ENCODE data around the gene PFKL. TPM values are rescaled to one million over a fixed set of nuclear protein-coding genes. Genes with fewer than 3 reads are reported as not detected.

PFKL gene
- polyA plus RNA-seq, 2 donors = 85.7 to 96.4 TPM

DNA sequence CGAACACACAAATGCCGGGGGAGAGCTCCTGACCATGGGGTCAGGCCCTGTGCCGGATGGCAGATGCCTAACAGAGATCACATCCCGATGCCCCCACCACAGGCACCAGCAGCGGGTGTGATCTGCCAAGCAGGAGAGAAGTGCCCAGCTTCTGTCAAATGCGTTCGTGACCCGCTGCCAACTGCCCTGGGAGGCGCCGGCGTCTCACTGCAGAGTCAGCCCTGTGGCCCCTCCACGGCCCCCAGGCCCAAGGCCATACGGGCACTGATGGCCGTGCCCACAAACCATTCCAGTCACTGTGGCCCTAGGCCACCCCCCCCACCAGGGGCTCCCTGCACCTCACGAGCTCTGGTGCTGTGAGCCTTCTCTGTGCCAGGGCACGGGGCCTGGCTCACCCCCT lies 31.4 kb downstream of the PFKL start:
- H3K9me3 ChIP-seq (ENCODE audit: control insufficient read depth in 2 of 2, insufficient read depth in 1 of 2, low read depth in 1 of 2, low read length in 1 of 2) = no peaks in the 10 kb centered on the region
- H3K4me3 ChIP-seq (ENCODE audit: low read depth in 1 of 2, low read length in 2 of 2) = no peak overlapping the region
- peaks cover 0 to 7% of the 10 kb centered on the region in 2 donors for H3K4me1 ChIP-seq (ENCODE audit: control insufficient read depth in 2 of 2, insufficient read depth in 2 of 2, low read length in 1 of 2)
- H3K27ac ChIP-seq (ENCODE audit: low read depth in 2 of 2, low read length in 1 of 2) = no peak overlapping the region
- peaks cover 1 to 24% of the 10 kb centered on the region in 2 donors for H3K36me3 ChIP-seq (ENCODE audit: control insufficient read depth in 2 of 2, insufficient read depth in 2 of 2, low read length in 1 of 2)
- H3K27me3 ChIP-seq (ENCODE audit: control insufficient read depth in 1 of 2, insufficient read depth in 2 of 2, low read length in 2 of 2) = no peaks in the 10 kb centered on the region
- WGBS, 2 donors = 71 to 84% methylated on average over 15 to 16 of the region's 16 CpGs

DNA sequence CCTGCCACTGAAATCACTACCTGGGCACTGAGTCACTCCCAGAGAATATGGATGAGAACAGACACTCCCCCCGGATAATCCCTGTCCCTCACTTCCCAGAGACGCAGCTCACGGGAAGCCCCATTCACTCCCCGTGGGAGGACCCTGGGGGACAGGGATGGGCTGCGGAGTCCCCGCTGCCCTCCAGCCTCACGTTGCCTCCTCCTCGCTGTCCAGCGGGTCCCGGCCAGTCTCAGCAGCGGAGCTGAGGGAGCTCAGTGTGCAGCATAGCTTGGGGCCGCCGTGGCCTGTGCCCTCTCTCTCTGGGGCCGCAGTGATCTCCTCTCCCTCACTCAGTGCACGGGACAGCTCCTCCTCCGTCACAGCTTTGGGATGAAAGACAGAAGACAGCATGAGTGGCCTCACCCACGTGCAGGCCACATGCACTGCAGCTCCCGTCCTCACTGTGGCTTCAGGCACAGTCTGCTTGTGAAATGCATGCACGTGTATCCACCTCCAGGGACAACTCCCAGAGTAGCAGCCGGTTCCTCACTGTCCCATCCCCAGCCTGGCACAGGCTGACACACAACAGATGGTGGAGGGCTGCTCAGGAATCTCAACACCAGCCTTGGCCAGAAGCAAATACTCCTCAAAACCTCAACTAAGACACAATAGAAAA lies 31.9 kb downstream of the PFKL start:
- Histone ChIP-seq H3K27me3 (ENCODE audit: control insufficient read depth in 1 of 2, insufficient read depth in 2 of 2, low read length in 2 of 2) (no peaks in the 10 kb centered on the region), H3K36me3 (ENCODE audit: control insufficient read depth in 2 of 2, insufficient read depth in 2 of 2, low read length in 1 of 2) (peaks cover 4 to 20% of the 10 kb centered on the region in 2 donors), H3K9me3 (ENCODE audit: control insufficient read depth in 2 of 2, insufficient read depth in 1 of 2, low read depth in 1 of 2, low read length in 1 of 2) (no peaks in the 10 kb centered on the region), H3K4me1 (ENCODE audit: control insufficient read depth in 2 of 2, insufficient read depth in 2 of 2, low read length in 1 of 2) (peaks cover 0 to 7% of the 10 kb centered on the region in 2 donors), H3K4me3 (ENCODE audit: low read depth in 1 of 2, low read length in 2 of 2) (no peak overlapping the region), H3K27ac (ENCODE audit: low read depth in 2 of 2, low read length in 1 of 2) (no peak overlapping the region)
- 66 to 67% methylated on average over 20 of the region's 20 CpGs for WGBS, 2 donors

DNA sequence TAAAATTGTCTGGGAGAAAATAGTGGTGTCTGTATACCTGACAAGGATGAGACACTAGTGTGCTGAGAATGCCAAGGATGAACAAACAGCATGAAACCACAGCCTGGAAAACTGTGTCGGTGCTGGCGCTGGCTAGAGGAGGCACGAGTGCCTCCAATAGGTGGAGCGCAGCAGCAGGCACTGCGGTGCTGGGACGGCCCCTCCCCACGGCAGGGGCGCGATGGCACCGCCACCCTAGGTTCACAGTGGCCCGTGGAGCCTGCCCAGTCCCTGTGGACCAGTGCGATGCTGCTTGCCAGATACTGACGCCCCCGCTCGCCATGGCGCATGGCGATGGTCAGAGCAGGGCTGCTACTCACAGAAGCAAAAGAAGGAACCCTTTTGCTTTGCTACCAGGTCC lies 32.5 kb downstream of the PFKL start:
- peaks cover 4 to 14% of the 10 kb centered on the region in 2 donors for H3K36me3 ChIP-seq (ENCODE audit: control insufficient read depth in 2 of 2, insufficient read depth in 2 of 2, low read length in 1 of 2)
- H3K27ac ChIP-seq (ENCODE audit: low read depth in 2 of 2, low read length in 1 of 2) = no peak overlapping the region
- no peak overlapping the region for H3K4me3 ChIP-seq (ENCODE audit: low read depth in 1 of 2, low read length in 2 of 2)
- H3K4me1 ChIP-seq (ENCODE audit: control insufficient read depth in 2 of 2, insufficient read depth in 2 of 2, low read length in 1 of 2) = peaks cover 0 to 7% of the 10 kb centered on the region in 2 donors
- no peaks in the 10 kb centered on the region for H3K9me3 ChIP-seq (ENCODE audit: control insufficient read depth in 2 of 2, insufficient read depth in 1 of 2, low read depth in 1 of 2, low read length in 1 of 2)
- 90 to 92% methylated on average over 17 of the region's 17 CpGs for WGBS, 2 donors
- H3K27me3 ChIP-seq (ENCODE audit: control insufficient read depth in 1 of 2, insufficient read depth in 2 of 2, low read length in 2 of 2) = no peaks in the 10 kb centered on the region

DNA sequence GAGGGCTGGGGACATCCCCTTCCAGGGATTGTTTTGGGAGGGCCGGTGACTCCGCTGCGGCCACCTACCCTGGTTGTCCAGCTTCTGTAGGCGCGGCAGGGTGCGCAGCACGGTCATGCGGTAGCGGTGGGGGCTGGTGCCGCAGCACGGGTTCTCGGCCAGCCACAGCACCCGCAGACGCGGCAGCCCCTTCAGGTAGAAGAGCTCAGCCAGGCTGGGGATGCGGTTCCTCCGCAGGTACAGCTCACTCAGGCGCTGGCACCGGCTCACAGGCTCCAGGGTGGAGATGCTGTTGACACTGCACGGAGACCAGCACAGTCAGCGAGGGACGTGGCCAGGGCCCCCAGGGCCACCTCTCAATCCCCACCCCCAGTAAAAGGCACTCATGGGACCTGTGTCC lies 33.1 kb downstream of the PFKL start:
- Histone ChIP-seq H3K36me3 (ENCODE audit: control insufficient read depth in 2 of 2, insufficient read depth in 2 of 2, low read length in 1 of 2) (peaks cover 4 to 9% of the 10 kb centered on the region in 2 donors), H3K4me1 (ENCODE audit: control insufficient read depth in 2 of 2, insufficient read depth in 2 of 2, low read length in 1 of 2) (peaks cover 0 to 7% of the 10 kb centered on the region in 2 donors), H3K27ac (ENCODE audit: low read depth in 2 of 2, low read length in 1 of 2) (no peak overlapping the region), H3K9me3 (ENCODE audit: control insufficient read depth in 2 of 2, insufficient read depth in 1 of 2, low read depth in 1 of 2, low read length in 1 of 2) (no peaks in the 10 kb centered on the region), H3K4me3 (ENCODE audit: low read depth in 1 of 2, low read length in 2 of 2) (no peak overlapping the region), H3K27me3 (ENCODE audit: control insufficient read depth in 1 of 2, insufficient read depth in 2 of 2, low read length in 2 of 2) (no peaks in the 10 kb centered on the region)
- WGBS, 2 donors = 95 to 96% methylated on average over 22 of the region's 22 CpGs

DNA sequence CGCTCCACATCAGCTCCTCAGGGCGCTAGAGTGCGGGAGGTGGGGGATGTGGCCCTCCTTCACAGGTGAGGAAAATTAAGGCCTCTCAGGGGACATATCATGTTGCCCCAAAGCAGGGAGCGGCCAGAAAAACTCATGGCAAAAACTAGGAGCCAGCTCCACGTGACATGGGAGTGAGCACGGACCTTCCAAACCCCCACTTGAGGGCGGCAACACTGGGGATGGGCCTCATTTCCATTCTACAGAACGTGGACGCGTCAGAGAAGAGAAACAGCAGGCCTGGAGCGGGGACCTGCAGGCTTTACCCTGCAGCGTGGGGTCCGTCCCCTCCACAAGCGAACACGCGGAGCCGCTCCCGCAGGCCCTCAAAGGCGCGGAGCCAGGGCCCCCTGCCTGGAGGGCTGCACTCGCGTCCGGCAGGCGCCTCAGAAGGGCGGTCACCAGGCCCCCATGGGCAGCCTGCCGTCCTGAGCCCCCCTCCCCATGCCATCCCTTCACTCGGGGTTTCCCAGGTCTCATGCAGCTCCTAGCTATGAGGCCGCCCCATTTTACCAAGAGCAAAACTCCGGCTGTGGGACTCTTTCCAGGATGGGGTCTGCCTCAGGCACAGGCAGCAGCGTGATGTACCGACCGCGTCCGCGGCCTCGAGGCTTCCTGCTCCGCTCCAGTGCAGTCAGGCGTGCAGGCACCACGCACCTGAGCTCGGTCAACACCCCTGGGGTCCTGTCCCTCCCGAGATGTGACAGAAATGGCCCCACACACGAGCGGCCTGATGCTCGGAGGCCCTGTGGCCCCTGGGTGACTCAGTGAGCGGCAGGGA lies 33.9 kb downstream of the PFKL start:
- Histone ChIP-seq H3K9me3 (ENCODE audit: control insufficient read depth in 2 of 2, insufficient read depth in 1 of 2, low read depth in 1 of 2, low read length in 1 of 2) (no peaks in the 10 kb centered on the region), H3K36me3 (ENCODE audit: control insufficient read depth in 2 of 2, insufficient read depth in 2 of 2, low read length in 1 of 2) (peaks cover 4 to 6% of the 10 kb centered on the region in 2 donors), H3K4me1 (ENCODE audit: control insufficient read depth in 2 of 2, insufficient read depth in 2 of 2, low read length in 1 of 2) (peaks cover 0 to 11% of the 10 kb centered on the region in 2 donors), H3K27me3 (ENCODE audit: control insufficient read depth in 1 of 2, insufficient read depth in 2 of 2, low read length in 2 of 2) (no peaks in the 10 kb centered on the region), H3K4me3 (ENCODE audit: low read depth in 1 of 2, low read length in 2 of 2) (no peak overlapping the region), H3K27ac (ENCODE audit: low read depth in 2 of 2, low read length in 1 of 2) (no peak overlapping the region)
- 76 to 81% methylated on average over 44 to 45 of the region's 45 CpGs for WGBS, 2 donors

DNA sequence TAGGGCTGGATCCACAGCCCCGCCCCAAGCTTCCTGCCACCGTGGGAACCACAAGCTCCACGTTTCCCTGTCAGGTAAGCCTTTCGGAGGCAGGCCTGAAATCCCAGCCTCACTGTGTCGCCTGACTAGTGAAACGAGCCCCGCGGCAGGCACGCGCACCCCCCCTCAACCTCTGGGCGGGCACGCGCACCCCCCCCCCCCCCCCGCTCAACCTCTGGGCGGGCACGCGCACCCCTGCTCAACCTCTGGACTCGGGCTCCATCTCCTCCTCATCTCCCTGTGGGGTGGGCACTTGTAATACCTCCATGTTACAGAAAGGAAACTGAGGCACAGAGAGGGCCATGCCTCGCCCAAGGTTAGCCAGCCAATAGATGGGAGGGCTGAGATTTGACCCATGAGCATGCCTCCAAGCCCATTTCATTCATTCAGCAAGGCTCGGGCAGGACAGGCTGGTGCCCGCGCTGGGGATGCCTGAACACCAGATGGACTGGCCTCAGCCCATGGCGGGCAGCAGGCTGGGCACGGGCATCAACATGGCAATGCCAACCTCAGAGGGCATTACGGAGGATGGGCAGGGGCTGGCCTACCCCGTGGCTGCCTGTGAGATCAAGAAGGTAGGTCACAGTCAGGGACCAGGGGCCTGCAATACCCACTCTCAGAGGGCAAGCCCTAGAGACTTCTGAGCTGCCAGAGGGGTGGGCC lies 34.6 kb downstream of the PFKL start:
- Histone ChIP-seq H3K9me3 (ENCODE audit: control insufficient read depth in 2 of 2, insufficient read depth in 1 of 2, low read depth in 1 of 2, low read length in 1 of 2) (no peaks in the 10 kb centered on the region), H3K4me3 (ENCODE audit: low read depth in 1 of 2, low read length in 2 of 2) (no peak overlapping the region), H3K4me1 (ENCODE audit: control insufficient read depth in 2 of 2, insufficient read depth in 2 of 2, low read length in 1 of 2) (peaks cover 0 to 11% of the 10 kb centered on the region in 2 donors), H3K27ac (ENCODE audit: low read depth in 2 of 2, low read length in 1 of 2) (no peak overlapping the region), H3K27me3 (ENCODE audit: control insufficient read depth in 1 of 2, insufficient read depth in 2 of 2, low read length in 2 of 2) (no peaks in the 10 kb centered on the region), H3K36me3 (ENCODE audit: control insufficient read depth in 2 of 2, insufficient read depth in 2 of 2, low read length in 1 of 2) (peaks cover 4 to 6% of the 10 kb centered on the region in 2 donors)
- 64 to 81% methylated on average over 23 to 25 of the region's 26 CpGs for WGBS, 2 donors

DNA sequence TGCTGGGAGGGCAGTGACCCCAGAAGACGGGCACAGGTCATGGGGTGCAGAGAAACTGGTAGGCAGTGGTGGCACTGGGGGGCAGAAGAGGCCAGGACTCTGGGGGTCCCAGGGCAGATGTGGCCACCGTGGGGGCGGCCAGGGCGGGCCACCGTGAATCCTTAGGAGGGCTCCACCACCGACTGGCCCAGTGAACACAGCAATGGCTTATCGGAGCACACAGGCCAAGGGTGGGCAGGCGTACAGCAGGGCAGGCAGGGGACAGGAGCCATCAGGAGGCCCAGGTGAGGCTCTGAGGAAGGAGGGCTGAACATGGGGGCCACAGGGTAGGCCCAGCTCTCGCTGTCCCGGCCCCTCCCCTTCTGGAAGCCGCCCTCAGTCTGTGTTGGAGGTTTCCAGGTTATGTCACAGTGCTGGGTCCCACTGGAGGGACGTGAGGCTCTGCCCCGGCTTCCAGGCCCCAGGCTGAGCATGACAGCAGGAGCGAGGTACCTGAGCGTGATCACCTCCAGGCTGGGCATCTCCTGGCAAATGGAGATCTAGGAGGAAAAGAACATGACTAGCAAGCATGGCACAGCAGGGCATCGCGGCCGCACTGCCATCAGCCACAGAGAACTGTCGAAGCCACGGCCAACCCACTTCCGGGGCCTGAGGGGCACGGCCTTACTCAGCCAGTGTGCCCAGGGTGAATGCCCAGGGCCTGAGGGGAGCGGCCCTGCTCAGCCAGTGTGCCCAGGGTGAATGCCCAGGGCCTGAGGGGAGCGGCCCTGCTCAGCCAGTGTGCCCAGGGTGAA lies 35.6 kb downstream of the PFKL start:
- no peak overlapping the region for H3K27ac ChIP-seq (ENCODE audit: low read depth in 2 of 2, low read length in 1 of 2)
- H3K27me3 ChIP-seq (ENCODE audit: control insufficient read depth in 1 of 2, insufficient read depth in 2 of 2, low read length in 2 of 2) = no peaks in the 10 kb centered on the region
- no peaks in the 10 kb centered on the region for H3K9me3 ChIP-seq (ENCODE audit: control insufficient read depth in 2 of 2, insufficient read depth in 1 of 2, low read depth in 1 of 2, low read length in 1 of 2)
- H3K4me1 ChIP-seq (ENCODE audit: control insufficient read depth in 2 of 2, insufficient read depth in 2 of 2, low read length in 1 of 2) = peaks cover 0 to 11% of the 10 kb centered on the region in 2 donors
- H3K4me3 ChIP-seq (ENCODE audit: low read depth in 1 of 2, low read length in 2 of 2) = no peak overlapping the region
- 93 to 95% methylated on average over 22 to 23 of the region's 24 CpGs for WGBS, 2 donors
- H3K36me3 ChIP-seq (ENCODE audit: control insufficient read depth in 2 of 2, insufficient read depth in 2 of 2, low read length in 1 of 2) = peaks cover 4 to 6% of the 10 kb centered on the region in 2 donors

DNA sequence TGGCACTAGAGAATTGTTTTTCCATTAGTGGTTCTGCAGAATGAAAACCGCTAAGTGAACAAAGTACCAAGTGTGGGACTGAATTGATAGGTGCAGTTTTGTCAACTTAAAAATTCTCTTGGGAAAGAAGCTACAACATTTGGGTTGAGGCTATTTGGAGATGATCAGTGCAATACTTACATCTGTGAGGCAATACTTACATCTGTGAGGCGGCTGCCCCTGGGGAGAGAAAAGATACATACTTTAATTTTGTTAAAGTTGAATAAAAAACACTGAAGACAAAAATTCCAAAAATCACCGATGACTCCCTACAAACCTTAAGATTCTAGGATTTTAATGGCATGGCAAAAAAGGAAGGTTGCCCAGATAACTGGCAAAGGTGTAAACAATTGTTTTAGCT lies 37.6 kb downstream of the PFKL start:
- H3K27me3 ChIP-seq (ENCODE audit: control insufficient read depth in 1 of 2, insufficient read depth in 2 of 2, low read length in 2 of 2) = no peaks in the 10 kb centered on the region
- H3K27ac ChIP-seq (ENCODE audit: low read depth in 2 of 2, low read length in 1 of 2) = no peak overlapping the region
- H3K36me3 ChIP-seq (ENCODE audit: control insufficient read depth in 2 of 2, insufficient read depth in 2 of 2, low read length in 1 of 2) = peaks cover 4% of the 10 kb centered on the region in 2 donors
- 71 to 85% methylated on average over 3 of the region's 3 CpGs for WGBS, 2 donors
- no peak overlapping the region for H3K4me3 ChIP-seq (ENCODE audit: low read depth in 1 of 2, low read length in 2 of 2)
- H3K4me1 ChIP-seq (ENCODE audit: control insufficient read depth in 2 of 2, insufficient read depth in 2 of 2, low read length in 1 of 2) = peaks cover 0 to 11% of the 10 kb centered on the region in 2 donors
- H3K9me3 ChIP-seq (ENCODE audit: control insufficient read depth in 2 of 2, insufficient read depth in 1 of 2, low read depth in 1 of 2, low read length in 1 of 2) = no peaks in the 10 kb centered on the region

Measured in esophagus (tissue), 2 donors.